Activated CD4-positive, alpha-beta T cell treated with anti-CD3 and anti-CD28 coated beads for 24 hours (primary cell): Measurements from ENCODE around the gene NAPA.

Source experiments
- DNase-seq, 2 donors: peaks; one replicate each; pipeline ENCODE4 v3.0.0-alpha.2; 2020; ENCODE audit warnings: low read depth in 2 of 2

NAPA gene

GRCh38 chr19:47499863-47500830 is 14.7 kb downstream of the NAPA start:
- no peak for DNase-seq

- DNase-seq: no peak
Observed at GRCh38 chr19:47499371-47499770, 15.5 kb downstream of the NAPA start.

GRCh38 chr19:47498561-47498960 is 16.3 kb downstream of the NAPA start:
- DNase-seq: no peak

- no peak for DNase-seq
Observed at GRCh38 chr19:47497821-47498520, 16.9 kb downstream of the NAPA start.

- DNase-seq: no peak
Observed at GRCh38 chr19:47497050-47497766, 17.7 kb downstream of the NAPA start.

- DNase-seq: no peak
Observed at GRCh38 chr19:47495478-47496372, 19.1 kb downstream of the NAPA start.

- no peak for DNase-seq
Observed at GRCh38 chr19:47494729-47495128, 20.1 kb downstream of the NAPA start.

- DNase-seq: no peak
Observed at GRCh38 chr19:47494211-47494547, 20.7 kb downstream of the NAPA start.

GRCh38 chr19:47493378-47494210 is 21.3 kb downstream of the NAPA start:
- DNase-seq: no peak

GRCh38 chr19:47492571-47493377 is 22.1 kb downstream of the NAPA start:
- no peak for DNase-seq

- no peak for DNase-seq
Observed at GRCh38 chr19:47492137-47492533, 22.7 kb downstream of the NAPA start.

- no peak for DNase-seq
Observed at GRCh38 chr19:47491358-47492136, 23.3 kb downstream of the NAPA start.

- DNase-seq: no peak
Observed at GRCh38 chr19:47490847-47491246, 24.0 kb downstream of the NAPA start.

- DNase-seq: no peak
Observed at GRCh38 chr19:47490031-47490430, 24.8 kb downstream of the NAPA start.

GRCh38 chr19:47489072-47489914 is 25.6 kb downstream of the NAPA start:
- no peak for DNase-seq

GRCh38 chr19:47487551-47488515 is 27.0 kb downstream of the NAPA start:
- DNase-seq: no peak

- no peak for DNase-seq
Observed at GRCh38 chr19:47486900-47487299, 28.0 kb downstream of the NAPA start.
